CD14-positive monocyte (primary cell): ENCODE measurements around the gene GLDN. TPM values are rescaled to one million over a fixed set of nuclear protein-coding genes. Genes with fewer than 3 reads are reported as not detected.

Experiments
- DNase-seq, 3 donors: peaks; one replicate each; pipeline ENCODE4 v3.0.0-alpha.2; 2011 to 2022
- H2AFZ ChIP-seq: 2 replicates; pipeline ENCODE4 v1.6.0; 2012; ENCODE audit warnings: mild to moderate bottlenecking, low read depth, low read length, inconsistent platforms; ENCODE audit not compliant: insufficient read depth, poor library complexity, severe bottlenecking
- H3K27ac ChIP-seq, 2 donors: 1 replicate in 1 of 2; 2 replicates in 1 of 2; pipeline ENCODE4 v1.5.1; 2012 to 2013; ENCODE audit warnings: low read length in 2 of 2, control low read depth in 1 of 2, inconsistent platforms in 1 of 2, low read depth in 1 of 2, mild to moderate bottlenecking in 1 of 2
- H3K27me3 ChIP-seq, 2 donors: one replicate each; pipeline versions ENCODE4 v1.6.0 to v1.6.1; 2011 to 2013; ENCODE audit warnings: low read length in 2 of 2; ENCODE audit not compliant: control insufficient read depth in 2 of 2, insufficient read depth in 2 of 2
- H3K36me3 ChIP-seq, 2 donors: replicated peaks in 1 of 2; 1 replicate in 1 of 2; 2 replicates in 1 of 2; pipeline versions ENCODE4 v1.5.1 to v1.6.1; 2012 to 2013; ENCODE audit warnings: low read length in 2 of 2, control low read depth in 1 of 2, inconsistent platforms in 1 of 2, mild to moderate bottlenecking in 1 of 2; ENCODE audit not compliant: insufficient read depth in 2 of 2, control insufficient read depth in 1 of 2
- H3K4me1 ChIP-seq, 2 donors: 1 replicate in 1 of 2; 2 replicates in 1 of 2; pipeline versions ENCODE4 v1.5.1 to v1.6.1; 2012 to 2013; ENCODE audit warnings: low read length in 2 of 2, control low read depth in 1 of 2, inconsistent platforms in 1 of 2, mild to moderate bottlenecking in 1 of 2, moderate library complexity in 1 of 2; ENCODE audit not compliant: insufficient read depth in 2 of 2, control insufficient read depth in 1 of 2
- H3K4me2 ChIP-seq: replicated peaks from 2 replicates; pipeline ENCODE3; 2012; ENCODE audit warnings: low read length, moderate library complexity, mild to moderate bottlenecking; ENCODE audit not compliant: poor library complexity, severe bottlenecking; ENCODE audit errors: extremely low read depth
- H3K4me3 ChIP-seq, 3 experiments: fragments of 200-600 bp in 1 of 3; sonication (generic) in 1 of 3; replicated peaks in 1 of 3; 1 replicate in 2 of 3; 2 replicates in 1 of 3; pipeline ENCODE4 v1.5.1; 2011 to 2013; ENCODE audit warnings: low read length in 3 of 3, mild to moderate bottlenecking in 3 of 3, control low read depth in 2 of 3, low read depth in 2 of 3, inconsistent platforms in 1 of 3, moderate library complexity in 1 of 3
- H3K79me2 ChIP-seq: 2 replicates; pipeline ENCODE4 v1.6.0; 2012; ENCODE audit warnings: mild to moderate bottlenecking, control low read depth, inconsistent platforms, low read length, moderate library complexity; ENCODE audit not compliant: insufficient read depth
- H3K9ac ChIP-seq: 2 replicates; pipeline ENCODE4 v1.6.0; 2017; ENCODE audit warnings: low read length, mild to moderate bottlenecking; ENCODE audit not compliant: insufficient read depth, poor library complexity, severe bottlenecking
- H3K9me3 ChIP-seq, 2 donors: replicated peaks in 1 of 2; 1 replicate in 1 of 2; 2 replicates in 1 of 2; pipeline versions ENCODE4 v1.5.1 to v1.6.1; 2012 to 2013; ENCODE audit warnings: low read length in 2 of 2, control low read depth in 1 of 2; ENCODE audit not compliant: control insufficient read depth in 1 of 2, insufficient read depth in 1 of 2
- H4K20me1 ChIP-seq: 2 replicates; pipeline ENCODE4 v1.6.0; 2012; ENCODE audit warnings: mild to moderate bottlenecking, low read length, control low read depth, moderate library complexity; ENCODE audit not compliant: insufficient read depth
- H3K27ac Mint-ChIP-seq, 7 donors: one replicate each; pipeline ENCODE4 v1.8.0; 2020; ENCODE audit warnings: mild to moderate bottlenecking in 7 of 7, mixed read lengths in 7 of 7, moderate library complexity in 6 of 7, inconsistent platforms in 2 of 7
- H3K27me3 Mint-ChIP-seq, 3 donors: one replicate each; pipeline ENCODE4 v1.8.0; 2021 to 2022; ENCODE audit warnings: low read depth in 3 of 3, mild to moderate bottlenecking in 3 of 3, mixed read lengths in 3 of 3, moderate library complexity in 3 of 3, inconsistent platforms in 1 of 3
- H3K36me3 Mint-ChIP-seq, 2 donors: one replicate each; pipeline ENCODE4 v1.8.0; 2020; ENCODE audit warnings: mixed read lengths in 2 of 2, inconsistent platforms in 1 of 2, mild to moderate bottlenecking in 1 of 2
- H3K4me1 Mint-ChIP-seq: one replicate; pipeline ENCODE4 v1.8.0; 2020; ENCODE audit warnings: mild to moderate bottlenecking, mixed read lengths
- H3K4me3 Mint-ChIP-seq, 2 donors: one replicate each; pipeline ENCODE4 v1.8.0; 2020; ENCODE audit warnings: mild to moderate bottlenecking in 2 of 2, mixed read lengths in 2 of 2, moderate library complexity in 1 of 2
- H3K9me3 Mint-ChIP-seq, 7 donors: one replicate each; pipeline ENCODE4 v1.8.0; 2020 to 2022; ENCODE audit warnings: mixed read lengths in 7 of 7, mild to moderate bottlenecking in 6 of 7, moderate library complexity in 6 of 7, inconsistent platforms in 2 of 7
- WGBS: methylation state at CpG from one replicate; pipeline ENCODE4 v1.1.5; 2013; ENCODE audit warnings: missing lambda C conversion rate; ENCODE audit not compliant: insufficient coverage; 5-methylcytosine and 5-hydroxymethylcytosine counted together
- intact Hi-C, 2 donors: fragments of 100-400 bp; cut with micrococcal nuclease; formaldehyde crosslinking; loops; one replicate each; pipeline versions ENCODE4 v1.15.0 to v1.15.1; 2023
- polyA plus RNA-seq, 3 donors: library from polyadenylated mRNA; depleted of rRNA in 1 of 3; unstranded in 2 of 3; stranded (reverse) in 1 of 3; fragments of 300-500 nt in 2 of 3; fragments of >200 nt in 1 of 3; fragmentation: Illumina TruSeq in 2 of 3; gene quantifications; 1 replicate in 2 of 3; 2 replicates in 1 of 3; pipeline ENCODE4 v1.2.3, GENCODE V29; 2012 to 2021
- TF ChIP-seq, protein P1 (sequence below): fragments of 200-600 bp; IDR thresholded peaks from one replicate; pipeline ENCODE4 v1.8.0; 2022; ENCODE audit warnings: antibody characterized with exemption, mild to moderate bottlenecking

Gene GLDN
- polyA plus RNA-seq, 3 donors, result 0.04 TPM; not detected in 2

- Mint-ChIP-seq H3K4me3 (no peak overlapping the region), H3K9me3 (peaks cover 0 to 1% (median 0%) of the 10 kb centered on the region in 7 donors), H3K4me1 (peaks cover 10% of the 10 kb centered on the region), H3K27ac (no peak overlapping the region), H3K27me3 (no peaks in the 10 kb centered on the region), H3K36me3 (no peaks in the 10 kb centered on the region)
- Histone ChIP-seq H4K20me1 (no peaks in the 10 kb centered on the region), H3K36me3 (no peaks in the 10 kb centered on the region), H3K27ac (no peak overlapping the region), H2AFZ (no peak overlapping the region), H3K79me2 (no peaks in the 10 kb centered on the region), H3K9ac (no peak overlapping the region), H3K9me3 (no peaks in the 10 kb centered on the region), H3K4me3 (no peak overlapping the region), H3K4me1 (peaks cover 52 to 58% of the 10 kb centered on the region in 2 donors), H3K27me3 (no peaks in the 10 kb centered on the region), H3K4me2 (no peak overlapping the region)
- DNase-seq, result no peak
- TF ChIP-seq, protein P1, sequence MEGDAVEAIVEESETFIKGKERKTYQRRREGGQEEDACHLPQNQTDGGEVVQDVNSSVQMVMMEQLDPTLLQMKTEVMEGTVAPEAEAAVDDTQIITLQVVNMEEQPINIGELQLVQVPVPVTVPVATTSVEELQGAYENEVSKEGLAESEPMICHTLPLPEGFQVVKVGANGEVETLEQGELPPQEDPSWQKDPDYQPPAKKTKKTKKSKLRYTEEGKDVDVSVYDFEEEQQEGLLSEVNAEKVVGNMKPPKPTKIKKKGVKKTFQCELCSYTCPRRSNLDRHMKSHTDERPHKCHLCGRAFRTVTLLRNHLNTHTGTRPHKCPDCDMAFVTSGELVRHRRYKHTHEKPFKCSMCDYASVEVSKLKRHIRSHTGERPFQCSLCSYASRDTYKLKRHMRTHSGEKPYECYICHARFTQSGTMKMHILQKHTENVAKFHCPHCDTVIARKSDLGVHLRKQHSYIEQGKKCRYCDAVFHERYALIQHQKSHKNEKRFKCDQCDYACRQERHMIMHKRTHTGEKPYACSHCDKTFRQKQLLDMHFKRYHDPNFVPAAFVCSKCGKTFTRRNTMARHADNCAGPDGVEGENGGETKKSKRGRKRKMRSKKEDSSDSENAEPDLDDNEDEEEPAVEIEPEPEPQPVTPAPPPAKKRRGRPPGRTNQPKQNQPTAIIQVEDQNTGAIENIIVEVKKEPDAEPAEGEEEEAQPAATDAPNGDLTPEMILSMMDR, result no peak
- WGBS, result no CpG with 5 or more reads among the region's 5 CpGs
- intact Hi-C loops, result no loop called here
Observed at GRCh38 chr15:51331141-51331540, 10.3 kb upstream of the GLDN start.

DNA sequence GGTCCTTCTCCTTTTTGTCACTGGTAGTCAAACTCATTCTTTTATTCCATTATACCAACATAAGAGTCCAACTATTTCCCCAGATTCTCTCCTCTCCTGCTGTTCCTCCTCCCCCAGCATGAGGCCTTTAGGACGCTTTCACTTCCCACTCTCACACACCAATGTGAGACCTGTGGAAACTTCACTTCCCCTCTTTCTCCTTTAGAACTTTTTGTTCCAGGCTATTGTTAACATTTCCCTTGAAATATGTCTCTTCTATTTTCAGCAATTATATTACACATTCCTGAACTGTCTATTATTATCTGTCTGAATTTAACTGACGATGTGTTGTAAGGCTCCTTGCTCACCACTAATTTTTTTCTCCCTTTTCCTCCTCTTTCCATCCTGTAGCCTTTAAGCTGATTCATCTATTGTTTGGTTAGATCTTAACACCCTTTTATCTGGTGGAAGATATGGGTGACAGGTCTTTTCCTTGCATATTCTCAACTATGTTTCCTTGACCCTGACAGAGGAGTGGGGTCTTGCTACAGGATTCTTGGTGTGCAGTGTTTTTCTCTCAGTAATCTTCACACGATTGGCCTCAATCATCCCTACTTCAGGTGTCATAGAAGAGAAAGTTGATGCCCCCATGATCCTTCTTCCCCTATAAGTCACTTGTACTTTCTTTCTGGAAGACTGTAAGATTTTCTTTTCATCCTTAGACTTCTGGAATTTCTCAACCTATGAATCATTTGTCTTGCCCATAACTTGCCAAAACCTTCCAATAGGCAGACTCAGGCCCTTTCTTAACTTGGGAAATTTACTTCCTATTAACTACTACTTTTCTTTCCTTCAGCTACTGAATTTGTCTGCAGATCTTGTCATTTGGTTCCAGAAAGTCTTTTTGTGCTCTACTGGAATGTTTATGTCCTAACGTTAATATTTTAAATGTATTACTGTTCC lies 9.0 kb upstream of the GLDN start:
- H2AFZ ChIP-seq, result no peak overlapping the region
- H3K9ac ChIP-seq, result no peak overlapping the region
- H4K20me1 ChIP-seq, result no peaks in the 10 kb centered on the region
- H3K9me3 ChIP-seq, result no peaks in the 10 kb centered on the region
- 0% methylated on average over 1 of the region's 4 CpGs for WGBS
- peak overlapping the region in 1 of 7 donors; percentile 75 for H3K27ac Mint-ChIP-seq
- H3K27me3 Mint-ChIP-seq, result no peaks in the 10 kb centered on the region
- H3K9me3 Mint-ChIP-seq, result peaks cover 0 to 1% (median 0%) of the 10 kb centered on the region in 7 donors
- H3K4me1 ChIP-seq, result peaks cover 52 to 58% of the 10 kb centered on the region in 2 donors
- H3K79me2 ChIP-seq, result no peaks in the 10 kb centered on the region
- no peaks in the 10 kb centered on the region for H3K27me3 ChIP-seq
- peak overlapping the region; percentile 21 for H3K4me2 ChIP-seq
- DNase-seq, result peak; percentile 54 to 69 (median 66)
- intact Hi-C loops, result no loop called here
- no peak overlapping the region for H3K4me3 Mint-ChIP-seq
- TF ChIP-seq, protein P1, result no peak
- H3K4me3 ChIP-seq, result peak overlapping the region in 1 of 3 experiments; percentile 17
- no peaks in the 10 kb centered on the region for H3K36me3 ChIP-seq
- H3K4me1 Mint-ChIP-seq, result peaks cover 10% of the 10 kb centered on the region
- H3K27ac ChIP-seq, result peak overlapping the region in 1 of 2 donors; percentile 35
- H3K36me3 Mint-ChIP-seq, result no peaks in the 10 kb centered on the region
